DND-41 (cell line): ENCODE measurements around the gene ANXA2.

Experiments
- EZH2 ChIP-seq: IDR thresholded peaks from 3 replicates; pipeline ENCODE4 v1.6.1; 2012; ENCODE audit warnings: borderline replicate concordance, low read depth, mild to moderate bottlenecking, moderate library complexity, low read length, inconsistent platforms; ENCODE audit not compliant: severe bottlenecking
- TF ChIP-seq, protein P1 (sequence below): IDR thresholded peaks from 2 replicates; pipeline ENCODE4 v1.5.1; 2012; ENCODE audit warnings: borderline replicate concordance, low read length, moderate library complexity, mild to moderate bottlenecking; ENCODE audit not compliant: poor library complexity, severe bottlenecking; ENCODE audit errors: extremely low read depth

DNA sequence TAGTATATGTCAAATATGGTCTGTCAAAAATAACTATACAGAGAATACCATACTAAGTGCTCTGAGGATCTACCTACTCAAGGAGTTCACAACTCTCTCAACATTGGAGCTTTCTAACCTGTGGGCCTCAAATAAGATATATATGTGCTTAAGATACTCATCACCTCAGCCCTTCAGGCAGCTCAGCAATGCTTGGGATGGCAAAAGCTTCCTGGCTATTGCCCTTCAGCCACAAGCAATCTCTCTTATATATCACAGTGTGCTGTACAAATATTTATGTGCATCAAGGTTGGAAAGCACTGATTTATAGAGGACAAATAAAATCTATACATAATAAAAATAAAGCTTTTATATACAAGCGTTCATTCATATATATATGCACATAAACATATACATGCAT, 40.9 kb upstream of the ANXA2 start:
- TF ChIP-seq, protein P1, sequence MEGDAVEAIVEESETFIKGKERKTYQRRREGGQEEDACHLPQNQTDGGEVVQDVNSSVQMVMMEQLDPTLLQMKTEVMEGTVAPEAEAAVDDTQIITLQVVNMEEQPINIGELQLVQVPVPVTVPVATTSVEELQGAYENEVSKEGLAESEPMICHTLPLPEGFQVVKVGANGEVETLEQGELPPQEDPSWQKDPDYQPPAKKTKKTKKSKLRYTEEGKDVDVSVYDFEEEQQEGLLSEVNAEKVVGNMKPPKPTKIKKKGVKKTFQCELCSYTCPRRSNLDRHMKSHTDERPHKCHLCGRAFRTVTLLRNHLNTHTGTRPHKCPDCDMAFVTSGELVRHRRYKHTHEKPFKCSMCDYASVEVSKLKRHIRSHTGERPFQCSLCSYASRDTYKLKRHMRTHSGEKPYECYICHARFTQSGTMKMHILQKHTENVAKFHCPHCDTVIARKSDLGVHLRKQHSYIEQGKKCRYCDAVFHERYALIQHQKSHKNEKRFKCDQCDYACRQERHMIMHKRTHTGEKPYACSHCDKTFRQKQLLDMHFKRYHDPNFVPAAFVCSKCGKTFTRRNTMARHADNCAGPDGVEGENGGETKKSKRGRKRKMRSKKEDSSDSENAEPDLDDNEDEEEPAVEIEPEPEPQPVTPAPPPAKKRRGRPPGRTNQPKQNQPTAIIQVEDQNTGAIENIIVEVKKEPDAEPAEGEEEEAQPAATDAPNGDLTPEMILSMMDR = no peak
- no peak for TF ChIP-seq EZH2
